ENCODE results near the gene CHRM4. TPM values are rescaled to one million over a fixed set of nuclear protein-coding genes. Genes with fewer than 3 reads are reported as not detected.
A peak's percentile ranks its signal among the peaks of the same experiment; 100 is the strongest.
"Not testable (repeated sequence)": the region's sequence is repeated elsewhere in the genome, so short reads cannot be mapped to it uniquely, and the experiment has no call there.

Gene CHRM4
- total RNA-seq, 2 experiments from 2014 or later = not detected

- ChIA-PET CTCF (interaction anchor here (0.9 to 4.6 kb wide), 3 partner anchors 8 to 73 kb away, joined by 3 to 22 read pairs (median 4); no protein-coding TSS in a partner anchor), POLR2A (interaction anchor here (0.6 to 2.2 kb wide), 5 partner anchors 11 to 1340 kb away, joined by 3 to 7 read pairs (median 4); partner anchors contain the start of gene CHRM4)
- peak within 1 kb of the TSS; percentile 70 for H3K27ac Mint-ChIP-seq
These were observed 10.3 kb downstream of the CHRM4 start, which contains the start of gene MDK for GRCh38 chr11:46381048-46381818. Gene MDK, plus strand, starts transcription at chr11:46381669. Its CDS starts 389 bp downstream, at chr11:46382058.

GRCh38 chr11:46380340-46381047 is 11.1 kb downstream of the CHRM4 start:
- ATAC-seq (peak; percentile 68), DNase-seq (peak; percentile 91)
- H3K4me3 Mint-ChIP-seq = peak overlapping the region; percentile 68
- no peaks in the 10 kb centered on the region for H3K9me3 Mint-ChIP-seq
- POLR2A ChIA-PET = interaction anchor here (0.9 to 2.2 kb wide), 4 partner anchors 11 to 144 kb away, joined by 3 to 7 read pairs (median 5); partner anchors contain the start of gene CHRM4
- H3K27me3 Mint-ChIP-seq = peaks cover 7% of the 10 kb centered on the region
- intact Hi-C loops (cut with micrococcal nuclease) = no loop called here
- TF ChIP-seq CTCF (IDR thresholded peaks at IDR 0.05) = no peak
- H3K4me1 Mint-ChIP-seq (ENCODE audit: low read depth) = peaks cover 15% of the 10 kb centered on the region
- peaks cover 13% of the 10 kb centered on the region for H3K36me3 Mint-ChIP-seq (ENCODE audit: low read depth)
- CTCF ChIA-PET = interaction anchor here (0.9 to 4.6 kb wide), 3 partner anchors 9 to 73 kb away, joined by 3 to 22 read pairs (median 4); no protein-coding TSS in a partner anchor
- peak overlapping the region; percentile 70 for H3K27ac Mint-ChIP-seq

More at GRCh38 chr11:46381048-46381818, 10.3 kb downstream of the CHRM4 start, which contains the start of gene MDK:
- Mint-ChIP-seq H3K36me3 (ENCODE audit: low read depth) (peaks cover 13% of the 10 kb centered on the region), H3K4me1 (ENCODE audit: low read depth) (peaks cover 15% of the 10 kb centered on the region), H3K27me3 (peaks cover 12% of the 10 kb centered on the region), H3K4me3 (peak within 1 kb of the TSS; percentile 68), H3K9me3 (no peaks in the 10 kb centered on the region)
- DNase-seq (peak; percentile 38), ATAC-seq (peak; percentile 20)
- intact Hi-C loops (cut with micrococcal nuclease) = no loop called here
- no peak for TF ChIP-seq CTCF (IDR thresholded peaks at IDR 0.05)

GRCh38 chr11:46379482-46380293 is 11.9 kb downstream of the CHRM4 start:
- intact Hi-C loops (cut with micrococcal nuclease); DNase-seq; H3K27me3 Mint-ChIP-seq; H3K4me3 Mint-ChIP-seq; H3K9me3 Mint-ChIP-seq; ATAC-seq: not testable (repeated sequence)
- H3K27ac Mint-ChIP-seq = peak overlapping the region; percentile 34
- peaks cover 18% of the 10 kb centered on the region for H3K36me3 Mint-ChIP-seq (ENCODE audit: low read depth)
- ChIA-PET POLR2A (interaction anchor here (0.9 to 2.2 kb wide), 6 partner anchors 11 to 137 kb away, joined by 3 to 7 read pairs (median 3); partner anchors contain the start of gene CHRM4), CTCF (interaction anchor here (4.6 kb wide), 1 partner anchor 28 kb away, joined by 22 read pairs; no protein-coding TSS in a partner anchor)
- peaks cover 15% of the 10 kb centered on the region for H3K4me1 Mint-ChIP-seq (ENCODE audit: low read depth)

GRCh38 chr11:46378811-46379481 is 12.6 kb downstream of the CHRM4 start:
- Mint-ChIP-seq H3K4me3 (no peak overlapping the region), H3K9me3 (no peaks in the 10 kb centered on the region), H3K4me1 (ENCODE audit: low read depth) (peaks cover 15% of the 10 kb centered on the region), H3K27me3 (peaks cover 5% of the 10 kb centered on the region), H3K27ac (peak overlapping the region; percentile 34), H3K36me3 (ENCODE audit: low read depth) (peaks cover 18% of the 10 kb centered on the region)
- intact Hi-C loops (cut with micrococcal nuclease) = no loop called here
- CTCF ChIA-PET = interaction anchor here (1.5 to 4.6 kb wide), 3 partner anchors 10 to 27 kb away, joined by 6 to 22 read pairs (median 9); no protein-coding TSS in a partner anchor
- no peak for TF ChIP-seq CTCF (IDR thresholded peaks at IDR 0.05)
- no peak for ATAC-seq
- POLR2A ChIA-PET = interaction anchor here (0.7 to 1.4 kb wide), 7 partner anchors 9 to 136 kb away, joined by 3 read pairs; no protein-coding TSS in a partner anchor
- no peak for DNase-seq
